Activated CD4-positive, CD25-positive, alpha-beta regulatory T cell treated with anti-CD3 and anti-CD28 coated beads, Interleukin-2, amount 50 U/mL, for 16 hours (primary cell): ENCODE results near the gene KNOP1.

Experiments used
- DNase-seq: peaks from one replicate; pipeline ENCODE4 v3.0.0-alpha.2; 2020; ENCODE audit warnings: low read depth, low spot score

Gene KNOP1

GRCh38 chr16:19707569-19708295 lies 10.3 kb downstream of the KNOP1 start:
- no peak for DNase-seq

- DNase-seq = no peak
Measured at GRCh38 chr16:19706846-19707245, 11.2 kb downstream of the KNOP1 start.

- DNase-seq = no peak
Measured at GRCh38 chr16:19705843-19706242, 12.2 kb downstream of the KNOP1 start.

- no peak for DNase-seq
Measured at GRCh38 chr16:19705146-19705501, 12.9 kb downstream of the KNOP1 start.

- no peak for DNase-seq
Measured at GRCh38 chr16:19704321-19705145, 13.5 kb downstream of the KNOP1 start.

GRCh38 chr16:19703172-19703889 lies 14.7 kb downstream of the KNOP1 start:
- no peak for DNase-seq

GRCh38 chr16:19701091-19701490 lies 16.9 kb downstream of the KNOP1 start:
- no peak for DNase-seq

GRCh38 chr16:19700319-19700781 lies 17.7 kb downstream of the KNOP1 start:
- no peak for DNase-seq

GRCh38 chr16:19699472-19699871 lies 18.6 kb downstream of the KNOP1 start:
- no peak for DNase-seq

GRCh38 chr16:19698480-19699465 lies 19.3 kb downstream of the KNOP1 start:
- no peak for DNase-seq

GRCh38 chr16:19697756-19698318 lies 20.2 kb downstream of the KNOP1 start:
- DNase-seq = no peak

GRCh38 chr16:19696961-19697360 lies 21.1 kb downstream of the KNOP1 start:
- DNase-seq = no peak

GRCh38 chr16:19696328-19696727 lies 21.7 kb downstream of the KNOP1 start:
- no peak for DNase-seq

GRCh38 chr16:19694989-19695388 lies 23.0 kb downstream of the KNOP1 start:
- DNase-seq = no peak

GRCh38 chr16:19691161-19691711 lies 26.8 kb downstream of the KNOP1 start:
- DNase-seq = no peak

GRCh38 chr16:19690196-19690595 lies 27.8 kb downstream of the KNOP1 start:
- no peak for DNase-seq

GRCh38 chr16:19689342-19689741 lies 28.7 kb downstream of the KNOP1 start:
- DNase-seq = no peak

GRCh38 chr16:19688396-19689024 lies 29.5 kb downstream of the KNOP1 start:
- no peak for DNase-seq

GRCh38 chr16:19687279-19687678 lies 30.7 kb downstream of the KNOP1 start:
- DNase-seq = no peak

- no peak for DNase-seq
Measured at GRCh38 chr16:19685176-19685575, 32.9 kb downstream of the KNOP1 start.
